ENCODE measurements around the gene GRK5.

GRCh38 chr10:119241066-119241465 is 33.7 kb downstream of the GRK5 start:
- no peak for TF ChIP-seq CTCF (IDR thresholded peaks at IDR 0.05)
- TF ChIP-seq POLR2A (IDR thresholded peaks at IDR 0.05) = no peak

All from lower leg skin (tissue), 3 donors.